GM12872 (cell line): ENCODE data around the gene MTARC1.

ENCODE experiments used
- CTCF ChIP-seq: IDR thresholded peaks from 3 replicates; pipeline ENCODE4 v1.5.1; 2011; ENCODE audit warnings: low read depth, mild to moderate bottlenecking, low read length, moderate library complexity; ENCODE audit not compliant: insufficient read depth

Gene MTARC1

GRCh38 chr1:220825819-220826551 is 39.3 kb downstream of the MTARC1 start:
- no peak for TF ChIP-seq CTCF

- TF ChIP-seq CTCF, result no peak
Measured at GRCh38 chr1:220826729-220827128, 40.0 kb downstream of the MTARC1 start.

- TF ChIP-seq CTCF, result no peak
Measured at GRCh38 chr1:220827445-220828178, 40.9 kb downstream of the MTARC1 start.

DNA sequence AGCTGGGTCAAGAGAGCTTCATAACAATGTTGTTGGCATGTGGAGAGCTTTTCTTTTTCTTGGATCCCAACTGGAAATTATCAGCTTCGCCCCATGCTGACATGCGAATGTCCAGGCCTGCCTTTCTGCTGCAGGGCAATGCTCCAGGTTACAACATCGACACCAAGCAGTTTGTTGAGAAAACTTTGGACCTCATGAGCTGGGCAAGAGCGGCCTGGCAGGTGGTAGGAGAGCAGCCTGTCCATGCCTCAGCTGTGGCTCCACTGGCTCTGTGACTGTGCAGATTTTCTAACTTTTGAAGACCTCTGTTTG is 41.4 kb downstream of the MTARC1 start:
- TF ChIP-seq CTCF, result no peak

DNA sequence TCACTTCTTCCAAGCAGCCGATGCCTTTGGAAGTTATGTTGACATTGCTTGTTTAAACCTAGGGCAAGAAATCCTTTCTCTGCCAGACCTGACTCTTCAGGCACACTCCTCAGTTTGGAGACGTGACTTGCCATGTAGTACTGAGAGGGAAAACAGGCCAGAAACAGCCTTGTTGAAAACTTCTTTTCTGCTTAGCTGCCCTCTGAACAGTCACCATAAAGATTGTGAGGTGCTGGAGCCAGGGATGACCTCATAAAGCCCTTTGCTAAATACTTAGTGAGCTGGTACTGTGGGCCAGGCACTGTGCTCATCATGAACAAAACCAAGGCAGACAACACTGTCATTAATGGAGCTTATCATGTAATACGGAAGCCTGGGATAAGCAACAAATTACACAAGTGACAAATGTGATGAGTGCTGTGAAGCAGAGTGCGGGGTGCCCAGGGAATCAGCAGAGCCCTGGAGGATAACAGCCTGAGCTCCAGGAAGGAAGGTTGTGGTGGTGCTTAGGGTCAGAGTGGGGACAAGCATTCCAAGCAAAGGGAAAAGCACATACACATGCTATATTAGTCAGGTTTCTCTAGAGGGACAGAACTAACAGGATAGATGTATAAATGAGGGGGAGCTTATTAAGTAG is 42.4 kb downstream of the MTARC1 start:
- no peak for TF ChIP-seq CTCF

- TF ChIP-seq CTCF, result no peak
Measured at GRCh38 chr1:220833436-220833835, 46.7 kb downstream of the MTARC1 start.

GRCh38 chr1:220834155-220834870 is 47.6 kb downstream of the MTARC1 start:
- TF ChIP-seq CTCF, result no peak
